Cardiac fibroblast (primary cell): Measurements from ENCODE around the gene PLCB4.

Source experiments
- DNase-seq, 2 donors: peaks; one replicate each; pipeline versions ENCODE4 v3.0.0 to v3.0.0-alpha.2; 2010; ENCODE audit warnings: low read depth in 2 of 2
- H3K4me3 ChIP-seq, 2 donors: replicated peaks in 1 of 2; 1 replicate in 1 of 2; 2 replicates in 1 of 2; pipeline ENCODE4 v1.5.1; 2011; ENCODE audit warnings: low read depth in 2 of 2, low read length in 2 of 2, mild to moderate bottlenecking in 2 of 2, moderate library complexity in 1 of 2
- CTCF ChIP-seq: IDR thresholded peaks from one replicate; pipeline ENCODE4 v1.5.1; 2011; ENCODE audit warnings: low read depth, mild to moderate bottlenecking, low read length, inconsistent platforms

The PLCB4 gene

GRCh38 chr20:9412309-9412708, 343.4 kb downstream of the PLCB4 start:
- no peak for DNase-seq
- no peak overlapping the region for H3K4me3 ChIP-seq
- no peak for TF ChIP-seq CTCF

GRCh38 chr20:9413001-9413400, 344.1 kb downstream of the PLCB4 start:
- no peak for DNase-seq
- no peak for TF ChIP-seq CTCF
- H3K4me3 ChIP-seq, result no peak overlapping the region

- no peak for DNase-seq
- H3K4me3 ChIP-seq, result no peak overlapping the region
These were observed 346.5 kb downstream of the PLCB4 start for GRCh38 chr20:9415426-9415825.

GRCh38 chr20:9416421-9416820, 347.5 kb downstream of the PLCB4 start:
- no peak for TF ChIP-seq CTCF
- DNase-seq, result no peak
- no peak overlapping the region for H3K4me3 ChIP-seq

More at GRCh38 chr20:9415426-9415825, 346.5 kb downstream of the PLCB4 start:
- TF ChIP-seq CTCF, result no peak

GRCh38 chr20:9417665-9418064, 348.8 kb downstream of the PLCB4 start:
- DNase-seq, result peak in 1 of 2 donors; percentile 42
- TF ChIP-seq CTCF, result no peak
- no peak overlapping the region for H3K4me3 ChIP-seq

DNA sequence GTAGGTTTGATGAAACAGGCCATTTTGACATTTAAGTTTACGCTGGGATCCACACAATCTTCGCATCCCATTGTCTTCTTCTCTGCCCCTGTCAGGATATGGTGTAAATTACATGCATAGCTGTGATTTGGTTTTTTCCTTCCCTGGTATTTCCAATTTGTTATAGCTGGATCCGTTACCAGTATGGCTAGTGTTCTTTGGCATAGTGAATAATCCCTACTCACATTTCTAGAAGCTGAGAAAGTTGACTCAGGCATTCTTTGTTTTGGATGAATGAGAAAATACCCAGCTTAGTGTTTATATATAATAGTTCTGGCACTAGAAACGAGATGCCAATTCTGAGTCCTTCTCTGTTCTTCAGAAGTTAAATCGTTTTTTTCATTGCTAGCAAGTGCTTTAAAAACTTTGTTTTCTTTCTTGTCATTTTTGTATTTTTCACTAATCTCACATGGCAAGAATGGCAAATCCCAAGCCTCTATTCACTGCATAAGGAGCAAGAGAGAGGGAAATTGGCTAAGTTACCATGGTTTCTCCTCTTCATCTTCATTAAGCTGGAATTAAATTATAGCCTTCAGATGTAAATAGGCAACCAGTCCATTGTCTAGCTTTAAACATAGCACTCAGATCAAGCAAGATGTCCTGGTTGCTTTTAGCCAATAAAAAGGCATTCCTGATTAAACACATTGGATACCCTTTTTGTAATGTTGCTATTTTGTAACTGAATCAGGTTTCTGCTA, 353.6 kb downstream of the PLCB4 start:
- no peak for TF ChIP-seq CTCF
- DNase-seq, result no peak
- H3K4me3 ChIP-seq, result no peak overlapping the region

- no peak overlapping the region for H3K4me3 ChIP-seq
- no peak for DNase-seq
- TF ChIP-seq CTCF, result no peak
These were observed 355.7 kb downstream of the PLCB4 start for GRCh38 chr20:9424551-9424950.
